ENCODE measurements around the gene LRRC3B.
"Not testable (repeated sequence)": the region's sequence is repeated elsewhere in the genome, so short reads cannot be mapped to it uniquely, and the experiment has no call there.

The LRRC3B gene, protein sequence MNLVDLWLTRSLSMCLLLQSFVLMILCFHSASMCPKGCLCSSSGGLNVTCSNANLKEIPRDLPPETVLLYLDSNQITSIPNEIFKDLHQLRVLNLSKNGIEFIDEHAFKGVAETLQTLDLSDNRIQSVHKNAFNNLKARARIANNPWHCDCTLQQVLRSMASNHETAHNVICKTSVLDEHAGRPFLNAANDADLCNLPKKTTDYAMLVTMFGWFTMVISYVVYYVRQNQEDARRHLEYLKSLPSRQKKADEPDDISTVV

DNA sequence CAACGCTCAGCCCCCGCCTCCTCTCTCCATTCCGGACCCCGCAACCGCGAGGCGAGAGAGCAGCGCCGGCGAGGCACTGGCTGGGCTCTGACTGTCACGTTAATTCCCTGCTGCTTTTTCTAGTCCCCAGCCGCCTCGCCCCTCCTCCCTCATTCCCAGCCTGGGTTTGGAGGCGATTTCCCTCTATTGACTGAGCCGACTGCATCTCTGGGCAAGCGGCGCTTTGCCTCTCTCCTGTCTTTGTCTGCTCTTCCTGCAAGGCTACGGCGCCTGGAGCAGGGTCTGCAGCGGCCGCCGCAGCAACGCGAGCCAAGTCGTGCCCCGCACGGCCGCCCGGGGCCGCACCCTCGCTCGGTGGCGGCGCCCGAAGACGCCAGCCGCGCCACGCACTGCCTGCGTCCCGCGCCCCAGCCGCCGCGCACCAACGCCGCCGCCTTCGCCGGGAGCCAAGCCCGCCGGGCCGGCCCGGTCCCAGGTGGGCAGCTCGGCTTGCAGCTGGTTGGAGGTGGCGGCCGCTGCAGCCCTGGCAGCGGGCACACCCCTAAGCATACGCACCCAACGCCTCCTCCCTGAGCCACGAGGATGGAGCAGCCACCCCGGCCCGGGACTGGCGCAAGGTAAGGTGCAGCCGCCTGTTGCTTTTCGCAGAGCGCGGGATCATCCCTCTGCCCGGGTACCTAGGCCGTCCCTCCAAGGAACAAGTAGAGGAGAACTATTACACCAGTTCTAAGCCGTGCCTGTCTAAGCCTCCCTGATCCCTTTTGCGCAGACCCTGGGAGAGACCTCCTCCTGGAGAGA, at the start of gene LRRC3B:
Gene LRRC3B (plus strand): TSS at position 152 of the 798 bp plus-strand sequence. CDS start 86,901 bp downstream, outside the sequence.
- no peak for DNase-seq

- no peak for DNase-seq
Measured at GRCh38 chr3:26574766-26575165, 47.8 kb upstream of the LRRC3B start.

DNA sequence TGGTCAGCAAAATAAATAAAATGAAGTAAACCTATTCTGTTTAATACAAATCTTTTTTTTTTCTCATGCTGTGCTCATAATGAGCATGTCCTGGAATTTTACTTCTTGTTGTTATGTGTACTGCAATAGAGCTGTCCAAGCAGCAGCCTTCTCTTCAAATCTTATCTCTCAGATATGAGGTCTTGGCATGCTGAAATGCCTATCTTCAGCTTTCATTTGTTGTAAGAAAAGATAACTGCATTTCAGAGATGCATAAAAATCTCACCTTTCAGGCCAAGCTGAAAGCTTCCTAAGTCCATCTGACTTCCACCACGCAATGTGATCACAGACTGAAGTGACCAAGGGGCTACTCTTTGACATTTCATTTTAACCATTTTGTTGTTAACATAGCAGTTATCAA, 43.5 kb upstream of the LRRC3B start:
- DNase-seq = no peak

DNA sequence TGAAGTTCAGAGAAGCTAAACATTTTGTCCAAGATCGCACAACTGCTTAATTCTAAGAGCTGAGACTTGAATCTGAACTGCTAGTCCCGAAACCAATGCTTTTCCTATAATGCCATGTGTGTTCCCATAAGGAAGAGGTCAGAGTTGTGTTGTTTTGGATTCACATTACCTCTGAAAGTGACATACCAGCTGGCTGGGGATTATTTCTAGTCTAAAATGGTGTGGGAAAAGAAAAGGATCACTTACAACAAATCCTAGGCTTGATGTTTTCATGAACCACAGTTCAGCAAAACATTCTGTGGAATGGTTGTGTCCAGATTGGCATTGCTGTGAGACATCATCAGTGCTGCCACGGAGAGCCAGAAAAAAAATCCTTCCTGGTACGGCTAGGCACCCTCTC, 35.0 kb upstream of the LRRC3B start:
- DNase-seq = no peak

- no peak for DNase-seq
Measured at GRCh38 chr3:26588931-26589330, 33.6 kb upstream of the LRRC3B start.

- DNase-seq = no peak
Measured at GRCh38 chr3:26589678-26590077, 32.9 kb upstream of the LRRC3B start.

GRCh38 chr3:26590919-26591484, 31.6 kb upstream of the LRRC3B start:
- no peak for DNase-seq

GRCh38 chr3:26591926-26592325, 30.6 kb upstream of the LRRC3B start:
- DNase-seq = no peak

- no peak for DNase-seq
Measured at GRCh38 chr3:26592451-26592850, 30.1 kb upstream of the LRRC3B start.

- DNase-seq = no peak
Measured at GRCh38 chr3:26596335-26596734, 26.2 kb upstream of the LRRC3B start.

GRCh38 chr3:26603311-26603710, 19.3 kb upstream of the LRRC3B start:
- DNase-seq = not testable (repeated sequence)

- not testable (repeated sequence) for DNase-seq
Measured at GRCh38 chr3:26603771-26604170, 18.8 kb upstream of the LRRC3B start.

DNA sequence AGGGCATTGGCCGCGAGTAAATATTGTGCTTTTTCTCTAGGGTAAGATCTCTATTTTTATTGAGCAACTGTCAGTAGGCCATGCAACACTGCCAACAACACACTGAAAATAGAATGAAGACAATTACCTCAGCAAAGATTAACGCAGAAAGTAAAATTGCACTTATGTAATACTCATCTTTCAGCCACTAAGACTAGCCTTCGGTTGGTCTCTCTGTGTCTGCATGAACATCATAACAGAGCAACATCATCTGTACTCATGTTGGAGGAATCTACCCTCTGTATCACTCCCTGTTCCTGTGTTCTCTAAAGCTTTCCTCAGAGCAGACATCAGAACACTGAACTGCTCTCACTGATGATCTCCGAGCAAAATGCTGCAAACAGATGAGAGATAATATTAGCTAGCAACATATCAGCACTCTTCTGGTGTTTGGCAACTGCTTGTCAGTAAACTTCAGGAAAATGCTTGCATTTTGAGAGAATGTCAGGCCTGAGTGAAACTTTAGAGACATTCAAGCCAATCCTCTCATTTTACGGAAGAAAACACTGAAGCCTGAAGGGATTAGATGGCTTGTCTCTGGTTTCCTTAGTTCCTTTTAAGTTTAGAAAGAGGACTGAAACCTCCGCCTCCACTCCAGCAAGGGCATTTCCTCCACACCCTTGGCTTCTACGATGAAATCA, 8.4 kb upstream of the LRRC3B start:
- DNase-seq = no peak

DNA sequence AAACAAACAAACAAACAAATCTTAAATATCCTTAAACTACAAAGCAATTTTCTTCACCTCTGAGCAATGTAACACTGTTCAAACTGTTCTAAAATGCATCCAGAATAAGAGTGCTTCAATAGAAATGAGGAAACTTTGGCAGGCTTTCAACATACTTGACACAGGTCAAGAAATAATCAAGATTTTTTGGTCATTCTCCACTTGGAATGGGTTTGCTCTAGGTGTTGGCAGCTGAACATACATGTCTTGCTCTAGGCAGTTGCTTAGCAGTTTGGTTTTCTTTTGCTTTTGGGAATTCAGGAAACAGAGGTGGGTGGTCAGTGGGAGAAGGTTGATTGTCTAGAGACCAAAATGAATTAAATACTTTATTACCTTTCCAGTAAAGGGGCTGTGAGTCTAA, 1.4 kb upstream of the LRRC3B start:
- DNase-seq = no peak

GRCh38 chr3:26621906-26622620, 509 bp upstream of the LRRC3B start:
- no peak for DNase-seq

GRCh38 chr3:26623419-26624208, 1.0 kb downstream of the LRRC3B start:
- DNase-seq = no peak

GRCh38 chr3:26624209-26624765, 1.7 kb downstream of the LRRC3B start:
- no peak for DNase-seq

- no peak for DNase-seq
Measured at GRCh38 chr3:26625187-26625586, 2.6 kb downstream of the LRRC3B start.

DNA sequence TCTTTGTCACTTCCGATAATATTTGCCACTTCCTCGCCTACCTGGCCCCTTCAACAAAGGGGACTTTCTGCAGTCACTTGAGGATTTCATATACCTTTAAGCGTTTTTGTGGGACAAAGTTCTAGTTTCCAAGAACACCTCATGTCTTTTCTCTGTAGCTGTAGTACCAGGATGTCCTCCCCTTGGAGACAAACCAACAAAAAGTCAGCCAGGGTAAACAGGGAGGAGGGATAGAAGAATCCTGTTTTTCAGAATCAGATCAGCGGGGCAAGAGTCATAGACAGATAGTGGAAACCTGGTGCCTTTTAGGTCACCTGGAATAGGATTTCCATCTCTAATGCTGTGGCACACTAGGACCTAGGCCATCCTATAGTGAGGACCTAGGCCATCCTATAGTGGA, 4.5 kb downstream of the LRRC3B start:
- no peak for DNase-seq

- no peak for DNase-seq
Measured at GRCh38 chr3:26628915-26629314, 6.3 kb downstream of the LRRC3B start.

GRCh38 chr3:26630669-26631389, 8.3 kb downstream of the LRRC3B start:
- no peak for DNase-seq

Data from DMS79 (cell line).